ENCODE results near the gene ZMIZ2. TPM values are rescaled to one million over a fixed set of nuclear protein-coding genes. Genes with fewer than 3 reads are reported as not detected.
"Not testable (repeated sequence)": the region's sequence is repeated elsewhere in the genome, so short reads cannot be mapped to it uniquely, and the experiment has no call there.

ZMIZ2 gene
- total RNA-seq, 1 donor from 2014 or later: 62.7 TPM

- TF ChIP-seq CTCF (IDR thresholded peaks at IDR 0.05; ENCODE audit: borderline replicate concordance): no peak
- peaks cover 5% of the 10 kb centered on the region for H3K4me1 ChIP-seq
- no peak overlapping the region for H3K4me3 ChIP-seq
- H3K27ac ChIP-seq (replicated peaks): no peak overlapping the region
- DNase-seq: no peak
- no peaks in the 10 kb centered on the region for H3K36me3 ChIP-seq
- H3K27me3 ChIP-seq (ENCODE audit: low read depth): no peaks in the 10 kb centered on the region
- intact Hi-C loops (cut with micrococcal nuclease): no loop called here
- H3K9me3 ChIP-seq (replicated peaks): peaks cover 6% of the 10 kb centered on the region
These were observed 24.4 kb upstream of the ZMIZ2 start for GRCh38 chr7:44724276-44724675.

- H3K27ac ChIP-seq (replicated peaks); intact Hi-C loops (cut with micrococcal nuclease); H3K9me3 ChIP-seq (replicated peaks); H3K36me3 ChIP-seq; H3K4me1 ChIP-seq; H3K27me3 ChIP-seq (ENCODE audit: low read depth); DNase-seq; H3K4me3 ChIP-seq: not testable (repeated sequence)
These were observed 22.4 kb upstream of the ZMIZ2 start for GRCh38 chr7:44726250-44726649.

- no peak overlapping the region for H3K27ac ChIP-seq (replicated peaks)
- no peaks in the 10 kb centered on the region for H3K9me3 ChIP-seq (replicated peaks)
- intact Hi-C loops (cut with micrococcal nuclease): no loop called here
- DNase-seq: no peak
- no peaks in the 10 kb centered on the region for H3K36me3 ChIP-seq
- no peak for TF ChIP-seq CTCF (IDR thresholded peaks at IDR 0.05; ENCODE audit: borderline replicate concordance)
- no peaks in the 10 kb centered on the region for H3K27me3 ChIP-seq (ENCODE audit: low read depth)
- H3K4me3 ChIP-seq: no peak overlapping the region
- H3K4me1 ChIP-seq: peaks cover 5% of the 10 kb centered on the region
These were observed 21.3 kb upstream of the ZMIZ2 start for GRCh38 chr7:44727158-44727936.

DNA sequence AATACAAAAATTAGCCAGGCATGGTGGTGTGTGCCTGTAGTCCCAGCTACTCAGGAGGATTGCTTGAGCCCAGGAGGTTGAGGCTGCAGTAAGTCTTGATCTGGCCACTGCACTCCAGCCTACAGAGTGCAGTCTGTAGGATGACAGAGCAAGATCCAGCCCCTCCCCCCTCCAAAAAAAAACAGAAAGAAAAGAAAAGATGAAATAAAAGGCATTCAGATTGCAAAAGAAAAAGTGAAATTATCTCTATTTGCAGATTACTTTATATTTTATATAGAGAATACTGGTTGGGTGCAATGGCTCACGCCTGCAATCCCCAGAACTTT, 20.7 kb upstream of the ZMIZ2 start:
- no peak for DNase-seq
- H3K27ac ChIP-seq (replicated peaks): no peak overlapping the region
- H3K36me3 ChIP-seq: no peaks in the 10 kb centered on the region
- TF ChIP-seq CTCF (IDR thresholded peaks at IDR 0.05; ENCODE audit: borderline replicate concordance): no peak
- H3K9me3 ChIP-seq (replicated peaks): no peaks in the 10 kb centered on the region
- intact Hi-C loops (cut with micrococcal nuclease): no loop called here
- no peak overlapping the region for H3K4me3 ChIP-seq
- H3K27me3 ChIP-seq (ENCODE audit: low read depth): no peaks in the 10 kb centered on the region
- peaks cover 5% of the 10 kb centered on the region for H3K4me1 ChIP-seq

DNA sequence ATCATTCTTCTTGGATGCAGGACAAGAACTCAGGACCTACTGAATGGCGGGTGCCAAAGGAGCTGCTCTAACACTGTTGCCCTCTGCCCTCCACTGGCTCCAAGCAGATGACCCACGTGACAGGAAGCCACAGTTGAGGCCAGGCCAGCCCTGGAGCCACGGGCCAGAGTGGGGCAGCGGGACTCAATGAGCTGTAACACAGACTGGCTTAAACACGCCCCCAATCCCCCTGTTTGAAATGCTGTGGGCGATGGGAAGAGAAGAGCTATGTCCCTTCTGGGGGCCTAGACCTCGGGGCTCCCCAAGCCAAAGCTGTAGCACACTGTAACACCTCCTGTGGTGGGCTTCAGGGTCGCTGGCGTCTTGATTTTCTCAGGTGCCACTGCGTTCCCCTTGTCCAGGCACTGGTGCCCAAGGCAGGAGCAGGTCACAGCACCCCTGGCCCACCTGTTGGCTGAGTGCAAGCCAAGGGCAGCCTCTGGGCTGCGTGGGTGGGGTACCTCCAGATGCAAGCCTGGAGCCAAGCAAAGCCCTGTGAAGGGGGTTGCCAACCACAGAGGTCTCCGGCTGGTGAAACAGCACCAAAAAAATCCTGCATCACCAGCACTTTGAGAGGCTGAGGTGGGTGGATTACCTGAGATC, 18.6 kb upstream of the ZMIZ2 start:
- no peak for DNase-seq
- intact Hi-C loops (cut with micrococcal nuclease): no loop called here
- no peak for TF ChIP-seq CTCF (IDR thresholded peaks at IDR 0.05; ENCODE audit: borderline replicate concordance)

GRCh38 chr7:44732971-44733370, 15.7 kb upstream of the ZMIZ2 start:
- H3K4me1 ChIP-seq; H3K27me3 ChIP-seq (ENCODE audit: low read depth); DNase-seq; intact Hi-C loops (cut with micrococcal nuclease); H3K36me3 ChIP-seq; H3K9me3 ChIP-seq (replicated peaks); H3K27ac ChIP-seq (replicated peaks); H3K4me3 ChIP-seq: not testable (repeated sequence)

More for the DNA sequence above, 18.6 kb upstream of the ZMIZ2 start:
- no peaks in the 10 kb centered on the region for H3K36me3 ChIP-seq
- H3K9me3 ChIP-seq (replicated peaks): no peaks in the 10 kb centered on the region
- H3K27ac ChIP-seq (replicated peaks): no peak overlapping the region
- peaks cover 5% of the 10 kb centered on the region for H3K4me1 ChIP-seq
- H3K4me3 ChIP-seq: no peak overlapping the region
- H3K27me3 ChIP-seq (ENCODE audit: low read depth): no peaks in the 10 kb centered on the region
